HepG2 (cell line): Measurements from ENCODE around the gene THADA. TPM values are rescaled to one million over a fixed set of nuclear protein-coding genes. Genes with fewer than 3 reads are reported as not detected.

Source experiments
- HNRNPH1 ChIP-seq: fragments of 200-400 bp; formaldehyde crosslinking; optimal IDR thresholded peaks from 2 replicates; pipeline ENCODE3; 2017; ENCODE audit warnings: mild to moderate bottlenecking, low read depth, low read length
- MBD4 ChIP-seq: IDR thresholded peaks from 2 replicates; pipeline ENCODE4 v1.6.1; 2012; ENCODE audit warnings: low read length, inconsistent platforms, borderline replicate concordance
- MED8 ChIP-seq: sonication (generic); formaldehyde crosslinking; IDR thresholded peaks from 2 replicates; pipeline ENCODE4 v1.8.1; 2023; ENCODE audit warnings: mild to moderate bottlenecking, missing genetic modification reagents; ENCODE audit not compliant: insufficient replicate concordance
- MIXL1 ChIP-seq: IDR thresholded peaks from 2 replicates; pipeline ENCODE4 v1.6.1; 2016
- U2AF1 ChIP-seq: fragments of 200-400 bp; formaldehyde crosslinking; optimal IDR thresholded peaks from 2 replicates; pipeline ENCODE3; 2017; ENCODE audit warnings: mild to moderate bottlenecking, low read depth, low read length
- ZNF605 ChIP-seq: sonication (generic); formaldehyde crosslinking; IDR thresholded peaks from 2 replicates; pipeline ENCODE4 v1.8.0; 2022; ENCODE audit warnings: mild to moderate bottlenecking, missing genetic modification reagents
- ZNF747 ChIP-seq: sonication (generic); formaldehyde crosslinking; IDR thresholded peaks from 2 replicates; pipeline ENCODE4 v1.8.1; 2023; ENCODE audit warnings: missing genetic modification reagents, mild to moderate bottlenecking, borderline replicate concordance
- ZNF781 ChIP-seq: sonication (generic); formaldehyde crosslinking; IDR thresholded peaks from 2 replicates; pipeline ENCODE4 v1.5.1; 2020; ENCODE audit warnings: borderline replicate concordance, mild to moderate bottlenecking, missing genetic modification reagents; ENCODE audit errors: not compliant biosample characterization
- polyA plus RNA-seq, 8 experiments: library from polyadenylated mRNA; depleted of rRNA in 3 of 8; stranded (reverse) in 7 of 8; unstranded in 1 of 8; fragments of >200 nt; fragmentation: Illumina TruSeq in 4 of 8; extraction: Trizol in 4 of 8; gene quantifications; 2 replicates each; pipeline versions ENCODE4 v1.2.1 to v1.2.3, GENCODE V29; 2011 to 2016; ENCODE audit warnings: low read depth in 4 of 8, missing spikeins in 1 of 8, mixed read lengths in 1 of 8; ENCODE audit not compliant: insufficient read depth in 1 of 8
- total RNA-seq, 5 experiments: library from RNA; depleted of rRNA; stranded (reverse); fragments of >200 nt; fragmentation: Illumina TruSeq; extraction: Trizol; gene quantifications; 2 replicates each; pipeline ENCODE4 v1.2.3, GENCODE V29; 2016; ENCODE audit warnings: low read depth in 1 of 5
- TF ChIP-seq, protein P1 (sequence below): IDR thresholded peaks from 2 replicates; pipeline ENCODE4 v1.6.1; 2016; ENCODE audit warnings: low read depth, borderline replicate concordance
- TF ChIP-seq, protein P2 (sequence below): sonication (generic); formaldehyde crosslinking; IDR thresholded peaks from 2 replicates; pipeline ENCODE4 v1.4.0; 2020; ENCODE audit warnings: low read depth, mild to moderate bottlenecking, missing genetic modification reagents
- TF ChIP-seq, protein P3 (sequence below): sonication (generic); formaldehyde crosslinking; IDR thresholded peaks from 2 replicates; pipeline ENCODE4 v1.9.0; 2021; ENCODE audit warnings: mild to moderate bottlenecking, missing genetic modification reagents
- TF ChIP-seq, protein P4 (sequence below): IDR thresholded peaks from 2 replicates; pipeline ENCODE4 v1.6.1; 2016; ENCODE audit warnings: missing compliant biosample characterization, missing genetic modification reagents, borderline replicate concordance
- TF ChIP-seq, protein P5 (sequence below): sonication (generic); formaldehyde crosslinking; IDR thresholded peaks from 2 replicates; pipeline ENCODE4 v1.9.0; 2021; ENCODE audit warnings: missing genetic modification reagents, mild to moderate bottlenecking, borderline replicate concordance
- TF ChIP-seq, protein P6 (sequence below): sonication (generic); formaldehyde crosslinking; IDR thresholded peaks from 2 replicates; pipeline ENCODE4 v1.4.0; 2020; ENCODE audit warnings: low read depth, mild to moderate bottlenecking, missing genetic modification reagents
- TF ChIP-seq, protein P7 (sequence below): sonication (generic); formaldehyde crosslinking; IDR thresholded peaks from 2 replicates; pipeline ENCODE4 v1.5.1; 2020; ENCODE audit warnings: mild to moderate bottlenecking, missing genetic modification reagents, borderline replicate concordance

Gene THADA
- total and polyA plus RNA-seq, 2 of the 13 experiments (the other 11 are each of a cell fraction or from before 2014, with no cell fraction given): 12.7 to 21.7 TPM

DNA sequence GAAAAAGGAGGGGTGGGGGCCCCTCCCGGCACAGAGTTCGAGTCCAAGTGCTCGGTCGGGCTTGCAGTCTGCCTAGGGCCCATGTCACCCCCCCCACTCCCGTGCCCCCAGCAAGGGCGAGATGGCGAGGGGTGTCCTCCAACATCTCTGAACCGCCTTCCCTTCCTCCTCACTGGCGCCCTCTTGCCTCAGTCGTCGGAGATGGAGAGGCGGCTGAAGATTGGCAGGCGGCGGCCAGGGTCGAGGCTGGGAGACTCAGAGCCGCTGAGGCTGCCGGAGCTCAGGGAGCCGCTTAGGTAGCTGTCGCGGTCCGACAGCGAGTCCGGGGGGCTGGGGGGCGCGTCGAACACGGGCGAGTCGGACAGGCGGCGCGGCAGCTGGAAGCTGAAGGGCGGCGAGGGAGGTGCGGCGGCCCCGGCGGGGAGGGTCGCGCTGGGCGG is 371.7 kb downstream of the THADA start (continued):
- TF ChIP-seq, protein P1, sequence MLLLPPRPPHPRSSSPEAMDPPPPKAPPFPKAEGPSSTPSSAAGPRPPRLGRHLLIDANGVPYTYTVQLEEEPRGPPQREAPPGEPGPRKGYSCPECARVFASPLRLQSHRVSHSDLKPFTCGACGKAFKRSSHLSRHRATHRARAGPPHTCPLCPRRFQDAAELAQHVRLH: no peak; the same call in 1 of the 2 replicates
- TF ChIP-seq, protein P2, sequence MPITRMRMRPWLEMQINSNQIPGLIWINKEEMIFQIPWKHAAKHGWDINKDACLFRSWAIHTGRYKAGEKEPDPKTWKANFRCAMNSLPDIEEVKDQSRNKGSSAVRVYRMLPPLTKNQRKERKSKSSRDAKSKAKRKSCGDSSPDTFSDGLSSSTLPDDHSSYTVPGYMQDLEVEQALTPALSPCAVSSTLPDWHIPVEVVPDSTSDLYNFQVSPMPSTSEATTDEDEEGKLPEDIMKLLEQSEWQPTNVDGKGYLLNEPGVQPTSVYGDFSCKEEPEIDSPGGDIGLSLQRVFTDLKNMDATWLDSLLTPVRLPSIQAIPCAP (CRISPR knock-in tag): no peak
- no peak for TF ChIP-seq ZNF747
- TF ChIP-seq ZNF781 (CRISPR knock-in tag): no peak
- no peak for TF ChIP-seq U2AF1
- TF ChIP-seq MED8 (CRISPR knock-in tag): peak; percentile 34
- TF ChIP-seq, protein P3, sequence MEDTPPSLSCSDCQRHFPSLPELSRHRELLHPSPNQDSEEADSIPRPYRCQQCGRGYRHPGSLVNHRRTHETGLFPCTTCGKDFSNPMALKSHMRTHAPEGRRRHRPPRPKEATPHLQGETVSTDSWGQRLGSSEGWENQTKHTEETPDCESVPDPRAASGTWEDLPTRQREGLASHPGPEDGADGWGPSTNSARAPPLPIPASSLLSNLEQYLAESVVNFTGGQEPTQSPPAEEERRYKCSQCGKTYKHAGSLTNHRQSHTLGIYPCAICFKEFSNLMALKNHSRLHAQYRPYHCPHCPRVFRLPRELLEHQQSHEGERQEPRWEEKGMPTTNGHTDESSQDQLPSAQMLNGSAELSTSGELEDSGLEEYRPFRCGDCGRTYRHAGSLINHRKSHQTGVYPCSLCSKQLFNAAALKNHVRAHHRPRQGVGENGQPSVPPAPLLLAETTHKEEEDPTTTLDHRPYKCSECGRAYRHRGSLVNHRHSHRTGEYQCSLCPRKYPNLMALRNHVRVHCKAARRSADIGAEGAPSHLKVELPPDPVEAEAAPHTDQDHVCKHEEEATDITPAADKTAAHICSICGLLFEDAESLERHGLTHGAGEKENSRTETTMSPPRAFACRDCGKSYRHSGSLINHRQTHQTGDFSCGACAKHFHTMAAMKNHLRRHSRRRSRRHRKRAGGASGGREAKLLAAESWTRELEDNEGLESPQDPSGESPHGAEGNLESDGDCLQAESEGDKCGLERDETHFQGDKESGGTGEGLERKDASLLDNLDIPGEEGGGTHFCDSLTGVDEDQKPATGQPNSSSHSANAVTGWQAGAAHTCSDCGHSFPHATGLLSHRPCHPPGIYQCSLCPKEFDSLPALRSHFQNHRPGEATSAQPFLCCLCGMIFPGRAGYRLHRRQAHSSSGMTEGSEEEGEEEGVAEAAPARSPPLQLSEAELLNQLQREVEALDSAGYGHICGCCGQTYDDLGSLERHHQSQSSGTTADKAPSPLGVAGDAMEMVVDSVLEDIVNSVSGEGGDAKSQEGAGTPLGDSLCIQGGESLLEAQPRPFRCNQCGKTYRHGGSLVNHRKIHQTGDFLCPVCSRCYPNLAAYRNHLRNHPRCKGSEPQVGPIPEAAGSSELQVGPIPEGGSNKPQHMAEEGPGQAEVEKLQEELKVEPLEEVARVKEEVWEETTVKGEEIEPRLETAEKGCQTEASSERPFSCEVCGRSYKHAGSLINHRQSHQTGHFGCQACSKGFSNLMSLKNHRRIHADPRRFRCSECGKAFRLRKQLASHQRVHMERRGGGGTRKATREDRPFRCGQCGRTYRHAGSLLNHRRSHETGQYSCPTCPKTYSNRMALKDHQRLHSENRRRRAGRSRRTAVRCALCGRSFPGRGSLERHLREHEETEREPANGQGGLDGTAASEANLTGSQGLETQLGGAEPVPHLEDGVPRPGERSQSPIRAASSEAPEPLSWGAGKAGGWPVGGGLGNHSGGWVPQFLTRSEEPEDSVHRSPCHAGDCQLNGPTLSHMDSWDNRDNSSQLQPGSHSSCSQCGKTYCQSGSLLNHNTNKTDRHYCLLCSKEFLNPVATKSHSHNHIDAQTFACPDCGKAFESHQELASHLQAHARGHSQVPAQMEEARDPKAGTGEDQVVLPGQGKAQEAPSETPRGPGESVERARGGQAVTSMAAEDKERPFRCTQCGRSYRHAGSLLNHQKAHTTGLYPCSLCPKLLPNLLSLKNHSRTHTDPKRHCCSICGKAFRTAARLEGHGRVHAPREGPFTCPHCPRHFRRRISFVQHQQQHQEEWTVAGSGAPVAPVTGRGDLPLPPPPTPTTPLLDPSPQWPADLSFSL: no peak
- TF ChIP-seq, protein P4, sequence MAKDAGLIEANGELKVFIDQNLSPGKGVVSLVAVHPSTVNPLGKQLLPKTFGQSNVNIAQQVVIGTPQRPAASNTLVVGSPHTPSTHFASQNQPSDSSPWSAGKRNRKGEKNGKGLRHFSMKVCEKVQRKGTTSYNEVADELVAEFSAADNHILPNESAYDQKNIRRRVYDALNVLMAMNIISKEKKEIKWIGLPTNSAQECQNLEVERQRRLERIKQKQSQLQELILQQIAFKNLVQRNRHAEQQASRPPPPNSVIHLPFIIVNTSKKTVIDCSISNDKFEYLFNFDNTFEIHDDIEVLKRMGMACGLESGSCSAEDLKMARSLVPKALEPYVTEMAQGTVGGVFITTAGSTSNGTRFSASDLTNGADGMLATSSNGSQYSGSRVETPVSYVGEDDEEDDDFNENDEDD (CRISPR knock-in tag): 0 out of 2 replicates have a peak, but pooled peaks have one; percentile 39
- TF ChIP-seq HNRNPH1: no peak
- no peak for TF ChIP-seq MIXL1
- TF ChIP-seq, protein P5, sequence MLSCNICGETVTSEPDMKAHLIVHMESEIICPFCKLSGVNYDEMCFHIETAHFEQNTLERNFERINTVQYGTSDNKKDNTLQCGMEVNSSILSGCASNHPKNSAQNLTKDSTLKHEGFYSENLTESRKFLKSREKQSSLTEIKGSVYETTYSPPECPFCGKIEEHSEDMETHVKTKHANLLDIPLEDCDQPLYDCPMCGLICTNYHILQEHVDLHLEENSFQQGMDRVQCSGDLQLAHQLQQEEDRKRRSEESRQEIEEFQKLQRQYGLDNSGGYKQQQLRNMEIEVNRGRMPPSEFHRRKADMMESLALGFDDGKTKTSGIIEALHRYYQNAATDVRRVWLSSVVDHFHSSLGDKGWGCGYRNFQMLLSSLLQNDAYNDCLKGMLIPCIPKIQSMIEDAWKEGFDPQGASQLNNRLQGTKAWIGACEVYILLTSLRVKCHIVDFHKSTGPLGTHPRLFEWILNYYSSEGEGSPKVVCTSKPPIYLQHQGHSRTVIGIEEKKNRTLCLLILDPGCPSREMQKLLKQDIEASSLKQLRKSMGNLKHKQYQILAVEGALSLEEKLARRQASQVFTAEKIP (CRISPR knock-in tag): no peak
- TF ChIP-seq, protein P6, sequence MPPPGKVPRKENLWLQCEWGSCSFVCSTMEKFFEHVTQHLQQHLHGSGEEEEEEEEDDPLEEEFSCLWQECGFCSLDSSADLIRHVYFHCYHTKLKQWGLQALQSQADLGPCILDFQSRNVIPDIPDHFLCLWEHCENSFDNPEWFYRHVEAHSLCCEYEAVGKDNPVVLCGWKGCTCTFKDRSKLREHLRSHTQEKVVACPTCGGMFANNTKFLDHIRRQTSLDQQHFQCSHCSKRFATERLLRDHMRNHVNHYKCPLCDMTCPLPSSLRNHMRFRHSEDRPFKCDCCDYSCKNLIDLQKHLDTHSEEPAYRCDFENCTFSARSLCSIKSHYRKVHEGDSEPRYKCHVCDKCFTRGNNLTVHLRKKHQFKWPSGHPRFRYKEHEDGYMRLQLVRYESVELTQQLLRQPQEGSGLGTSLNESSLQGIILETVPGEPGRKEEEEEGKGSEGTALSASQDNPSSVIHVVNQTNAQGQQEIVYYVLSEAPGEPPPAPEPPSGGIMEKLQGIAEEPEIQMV (CRISPR knock-in tag): 0 out of 2 replicates have a peak, but pooled peaks have one; percentile 47
- TF ChIP-seq MBD4: no peak
- TF ChIP-seq, protein P7, sequence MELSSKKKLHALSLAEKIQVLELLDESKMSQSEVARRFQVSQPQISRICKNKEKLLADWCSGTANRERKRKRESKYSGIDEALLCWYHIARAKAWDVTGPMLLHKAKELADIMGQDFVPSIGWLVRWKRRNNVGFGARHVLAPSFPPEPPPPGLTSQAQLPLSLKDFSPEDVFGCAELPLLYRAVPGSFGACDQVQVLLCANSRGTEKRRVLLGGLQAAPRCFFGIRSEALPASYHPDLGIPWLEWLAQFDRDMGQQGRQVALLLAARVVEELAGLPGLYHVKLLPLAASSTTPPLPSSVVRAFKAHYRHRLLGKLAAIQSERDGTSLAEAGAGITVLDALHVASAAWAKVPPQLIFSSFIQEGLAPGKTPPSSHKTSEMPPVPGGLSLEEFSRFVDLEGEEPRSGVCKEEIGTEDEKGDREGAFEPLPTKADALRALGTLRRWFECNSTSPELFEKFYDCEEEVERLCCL (CRISPR knock-in tag): no peak; the same call in 1 of the 2 replicates
- 0 out of 2 replicates have a peak, but pooled peaks have one; percentile 36 for TF ChIP-seq ZNF605
